ENCODE measurements around the gene APOC4. TPM values are rescaled to one million over a fixed set of nuclear protein-coding genes. Genes with fewer than 3 reads are reported as not detected.

The APOC4 gene
- total RNA-seq, 120 experiments from 2014 or later = 1.2 to 1.6 (median 1.3) TPM; not detected in 117

Other genes starting within 250 kb of the APOC4 start
- gene CEACAM16, start 243.1 kb upstream of the APOC4 start, total RNA-seq = not detected
- 10 to 100 TPM in 70 of 120 experiments, 1 to 10 TPM in 50; 2.5 to 26.7 (median 10.7) TPM for gene BCL3, start 193.5 kb upstream of the APOC4 start, total RNA-seq
- under 1 TPM in 31 of 120 experiments, not detected in 89; 0.31 to 0.90 (median 0.44) TPM for gene CBLC, start 164.3 kb upstream of the APOC4 start, total RNA-seq
- 10 to 100 TPM in 119 of 120 experiments, 1 to 10 TPM in 1; 9.2 to 58.9 (median 22.6) TPM for gene BCAM, start 133.1 kb upstream of the APOC4 start, total RNA-seq
- 10 to 100 TPM; 11.4 to 44.7 (median 20.5) TPM for gene NECTIN2, start 95.9 kb upstream of the APOC4 start, total RNA-seq
- gene TOMM40, start 51.0 kb upstream of the APOC4 start, total RNA-seq = 10 to 100 TPM; 34.1 to 67.1 (median 47.2) TPM
- 1,000 to 10,000 TPM in 1 of 120 experiments, 100 to 1,000 TPM in 119; 258 to 1,236 (median 470) TPM for gene APOE, start 36.4 kb upstream of the APOC4 start, total RNA-seq
- 10 to 100 TPM in 113 of 120 experiments, 1 to 10 TPM in 7; 2.2 to 88.6 (median 22.5) TPM for gene APOC1, start 27.6 kb upstream of the APOC4 start, total RNA-seq
- gene APOC2, start 3.8 kb downstream of the APOC4 start, total RNA-seq = 10 to 100 TPM in 73 of 120 experiments, 1 to 10 TPM in 46, not detected in 1; 2.0 to 48.6 (median 11.6) TPM
- gene CLPTM1, start 13.1 kb downstream of the APOC4 start, total RNA-seq = 100 to 1,000 TPM; 131 to 199 (median 164) TPM
- 10 to 100 TPM in 3 of 120 experiments, 1 to 10 TPM in 117; 1.5 to 13.8 (median 4.1) TPM for gene RELB, start 59.2 kb downstream of the APOC4 start, total RNA-seq
- 100 to 1,000 TPM in 71 of 120 experiments, 10 to 100 TPM in 49; 51.6 to 162 (median 105) TPM for gene CLASRP, start 96.8 kb downstream of the APOC4 start, total RNA-seq
- gene ZNF296, start 134.2 kb downstream of the APOC4 start, total RNA-seq = 1 to 10 TPM in 79 of 120 experiments, under 1 TPM in 41; 0.36 to 3.5 (median 1.3) TPM
- gene GEMIN7, start 137.0 kb downstream of the APOC4 start, total RNA-seq = 10 to 100 TPM in 115 of 120 experiments, 1 to 10 TPM in 5; 5.0 to 26.4 (median 16.3) TPM
- 10 to 100 TPM; 33.6 to 77.3 (median 54.0) TPM for gene PPP1R37, start 150.9 kb downstream of the APOC4 start, total RNA-seq
- gene NKPD1, start 218.7 kb downstream of the APOC4 start, total RNA-seq = 1 to 10 TPM in 26 of 120 experiments, under 1 TPM in 94; 0.22 to 2.5 (median 0.70) TPM
- gene TRAPPC6A, start 236.0 kb downstream of the APOC4 start, total RNA-seq = 10 to 100 TPM in 119 of 120 experiments, 1 to 10 TPM in 1; 9.2 to 35.7 (median 20.2) TPM
- 10 to 100 TPM in 119 of 120 experiments, 1 to 10 TPM in 1; 9.7 to 23.1 (median 13.5) TPM for gene BLOC1S3, start 236.5 kb downstream of the APOC4 start, total RNA-seq

Measured in dorsolateral prefrontal cortex (tissue), 118 donors.